A549 (cell line): ENCODE measurements around the gene STRN3. TPM values are rescaled to one million over a fixed set of nuclear protein-coding genes. Genes with fewer than 3 reads are reported as not detected.

Source experiments
- ATAC-seq, 2 experiments: fragments of 200-7000 bp in 1 of 2; fragments of >200 bp in 1 of 2; cut with Nextera tagmentation in 1 of 2; cut with Tn5 transposase in 1 of 2; 3 replicates each; pipeline versions ENCODE4 v1.8.0 to v1.9.1; 2018 to 2020; ENCODE audit warnings: mild to moderate bottlenecking in 1 of 2, moderate library complexity in 1 of 2
- CTCF ChIA-PET: fragments of 300-600 bp; sonication (Branson Sonifier 250); formaldehyde crosslinking; extraction: SDS; loops from one replicate; lab custom pipeline; 2021; ENCODE audit warnings: antibody characterized with exemption, inconsistent platforms; lab: Yijun Ruan, JAX
- POLR2A ChIA-PET: fragments of 350-600 bp; formaldehyde crosslinking; extraction: SDS; loops from one replicate; lab custom pipeline; 2021; ENCODE audit warnings: antibody characterized with exemption, inconsistent platforms; lab: Yijun Ruan, JAX
- DNase-seq, 2 experiments: peaks; one replicate each; pipeline versions ENCODE4 v3.0.0 to v3.0.0-alpha.2; 2011 to 2016; ENCODE audit warnings: low read depth in 1 of 2, low spot score in 1 of 2
- FAIRE-seq: peaks from 2 replicates; lab custom pipeline; 2011; peaks lifted over from hg19 to GRCh38; lab: Jason Lieb, UNC
- H3K27ac ChIP-seq, 2 experiments: fragments of >200 bp; sonication (Bioruptor Twin); formaldehyde crosslinking; 3 replicates each; pipeline ENCODE4 v1.5.1; 2016 to 2017
- H3K4me1 ChIP-seq: fragments of >200 bp; sonication (Bioruptor Twin); formaldehyde crosslinking; 3 replicates; pipeline ENCODE4 v1.6.1; 2016
- H3K4me2 ChIP-seq: fragments of >200 bp; sonication (Bioruptor Twin); formaldehyde crosslinking; 3 replicates; pipeline ENCODE4 v1.6.1; 2016
- H3K4me3 ChIP-seq: fragments of >200 bp; sonication (Bioruptor Twin); formaldehyde crosslinking; 3 replicates; pipeline ENCODE4 v1.5.1; 2016
- H3K9me3 ChIP-seq: fragments of >200 bp; sonication (Bioruptor Twin); formaldehyde crosslinking; 3 replicates; pipeline ENCODE4 v1.6.1; 2016
- BCL3 ChIP-seq: fragments of >200 bp; sonication (Bioruptor Twin); formaldehyde crosslinking; IDR thresholded peaks from 3 replicates; pipeline ENCODE4 v1.6.1; 2016
- BHLHE40 ChIP-seq: IDR thresholded peaks from 2 replicates; pipeline ENCODE4 v1.6.1; 2012; ENCODE audit warnings: low read depth, low read length, inconsistent platforms
- CHD2 ChIP-seq: fragments of 150-350 bp; IDR thresholded peaks from 2 replicates; pipeline ENCODE4 v1.6.1; 2014; ENCODE audit warnings: low read length; ENCODE audit not compliant: partially characterized antibody
- E2F6 ChIP-seq: IDR thresholded peaks from 2 replicates; pipeline ENCODE4 v1.6.1; 2012; ENCODE audit warnings: low read depth, borderline replicate concordance
- EHMT2 ChIP-seq: fragments of 200-600 bp; sonication (generic); IDR thresholded peaks from 2 replicates; pipeline ENCODE4 v1.6.1; 2016; ENCODE audit warnings: antibody characterized with exemption, low read depth, mild to moderate bottlenecking, moderate library complexity
- ELK1 ChIP-seq: fragments of 150-350 bp; IDR thresholded peaks from 2 replicates; pipeline ENCODE4 v1.6.1; 2014; ENCODE audit warnings: low read depth, mild to moderate bottlenecking, low read length
- ESRRA ChIP-seq: fragments of 150-350 bp; IDR thresholded peaks from 2 replicates; pipeline ENCODE4 v1.6.1; 2014; ENCODE audit warnings: mild to moderate bottlenecking, low read length, borderline replicate concordance
- FOSB ChIP-seq: fragments of 250-450 bp; sonication (Bioruptor Pico); IDR thresholded peaks from 2 replicates; pipeline ENCODE4 v1.5.0; 2020; ENCODE audit warnings: mild to moderate bottlenecking, moderate library complexity
- FOXS1 ChIP-seq: fragments of 250-450 bp; sonication (Bioruptor Pico); IDR thresholded peaks from 2 replicates; pipeline ENCODE4 v1.5.0; 2020; ENCODE audit warnings: mild to moderate bottlenecking, moderate library complexity
- HDAC2 ChIP-seq: fragments of 200-600 bp; sonication (generic); IDR thresholded peaks from 2 replicates; pipeline ENCODE4 v1.6.1; 2016
- HMGXB4 ChIP-seq: fragments of 250-450 bp; sonication (Bioruptor Pico); IDR thresholded peaks from 2 replicates; pipeline ENCODE4 v1.5.0; 2021; ENCODE audit warnings: mild to moderate bottlenecking, moderate library complexity, borderline replicate concordance
- JUN ChIP-seq, 2 experiments: fragments of >200 bp; sonication (Bioruptor Twin); formaldehyde crosslinking; IDR thresholded peaks; 2 replicates in 1 of 2; 3 replicates in 1 of 2; pipeline ENCODE4 v1.6.1; 2016 to 2017
- JUNB ChIP-seq: fragments of >200 bp; sonication (Bioruptor Twin); formaldehyde crosslinking; IDR thresholded peaks from 2 replicates; pipeline ENCODE4 v1.6.1; 2016
- KDM5A ChIP-seq: fragments of 200-600 bp; sonication (generic); IDR thresholded peaks from 2 replicates; pipeline ENCODE4 v1.6.1; 2016; ENCODE audit warnings: antibody characterized with exemption, mild to moderate bottlenecking
- MAFK ChIP-seq: fragments of 450-650 bp; IDR thresholded peaks from 2 replicates; pipeline ENCODE4 v1.6.1; 2014; ENCODE audit not compliant: partially characterized antibody
- MAX ChIP-seq: IDR thresholded peaks from 2 replicates; pipeline ENCODE4 v1.6.1; 2012
- MAZ ChIP-seq: fragments of 150-350 bp; IDR thresholded peaks from 2 replicates; pipeline ENCODE4 v1.6.1; 2014; ENCODE audit warnings: antibody characterized with exemption, low read depth, low read length, borderline replicate concordance
- PBX3 ChIP-seq: IDR thresholded peaks from 2 replicates; pipeline ENCODE4 v1.6.1; 2012
- RCOR1 ChIP-seq: fragments of 150-350 bp; IDR thresholded peaks from 2 replicates; pipeline ENCODE4 v1.6.1; 2014; ENCODE audit warnings: antibody characterized with exemption, low read length, low read depth
- REST ChIP-seq: fragments of 200-600 bp; sonication (generic); IDR thresholded peaks from 2 replicates; pipeline ENCODE4 v1.6.1; 2016; ENCODE audit warnings: antibody characterized with exemption, mild to moderate bottlenecking, moderate library complexity
- RNF2 ChIP-seq: fragments of 200-600 bp; sonication (generic); IDR thresholded peaks from 2 replicates; pipeline ENCODE4 v1.6.1; 2016; ENCODE audit warnings: low read depth, mild to moderate bottlenecking, antibody characterized with exemption, moderate library complexity, borderline replicate concordance
- SMC3 ChIP-seq: fragments of >200 bp; sonication (Bioruptor Twin); formaldehyde crosslinking; IDR thresholded peaks from 3 replicates; pipeline ENCODE4 v1.6.1; 2018; ENCODE audit warnings: inconsistent platforms
- SREBF2 ChIP-seq: fragments of 450-650 bp; IDR thresholded peaks from 2 replicates; pipeline ENCODE4 v1.6.1; 2014; ENCODE audit warnings: mild to moderate bottlenecking, moderate library complexity
- TFCP2L1 ChIP-seq: fragments of 250-450 bp; sonication (Bioruptor Pico); IDR thresholded peaks from 2 replicates; pipeline ENCODE4 v1.5.0; 2021; ENCODE audit warnings: mild to moderate bottlenecking
- ZC3H11A ChIP-seq: fragments of 450-650 bp; IDR thresholded peaks from 2 replicates; pipeline ENCODE4 v1.6.1; 2014; ENCODE audit warnings: antibody characterized with exemption, mild to moderate bottlenecking
- WGBS: methylation state at CpG from one replicate; pipeline ENCODE4 v1.1.6; 2017; ENCODE audit errors: missing lambda C conversion rate; 5-methylcytosine and 5-hydroxymethylcytosine counted together
- polyA plus RNA-seq, 4 experiments: library from polyadenylated mRNA; depleted of rRNA in 3 of 4; stranded (reverse); fragments of >200 nt; fragmentation: RNase III in 1 of 4; extraction: RNeasy Plus Mini Kit Qiagen cat#74134 plus additional on column Dnase treatment in 1 of 4; gene quantifications; 2 replicates in 3 of 4; 3 replicates in 1 of 4; pipeline ENCODE4 v1.2.3, GENCODE V29; 2011 to 2017

The STRN3 gene
- polyA plus RNA-seq, 2 of the 4 experiments (the other 2 are of a cell fraction), result 22.1 to 44.8 TPM

GRCh38 chr14:31018057-31018645 is 8.0 kb downstream of the STRN3 start (continued):
- TF ChIP-seq HMGXB4 (CRISPR knock-in tag), result no peak
- no peak for TF ChIP-seq SMC3
- no peak for TF ChIP-seq RCOR1
- no peak for TF ChIP-seq MAX
- no peak for TF ChIP-seq JUN (IDR thresholded peaks at IDR 0.05)

GRCh38 chr14:31013841-31014240 is 12.3 kb downstream of the STRN3 start:
- POLR2A ChIA-PET, result no interaction called here
- Histone ChIP-seq H3K9me3 (no peaks in the 10 kb centered on the region), H3K4me1 (no peaks in the 10 kb centered on the region), H3K27ac (no peak overlapping the region), H3K4me2 (no peak overlapping the region), H3K4me3 (no peak overlapping the region)
- CTCF ChIA-PET, result interaction anchor here (0.6 kb wide), 1 partner anchor 20 kb away, joined by 3 read pairs; no protein-coding TSS in a partner anchor
- no peak for DNase-seq
- FAIRE-seq, result no peak
- WGBS, result 97% methylated on average over 4 of the region's 4 CpGs
- ATAC-seq, result no peak
- TF ChIP-seq CHD2, result no peak
- no peak for TF ChIP-seq EHMT2
- no peak for TF ChIP-seq RNF2

GRCh38 chr14:31010935-31011334 is 15.2 kb downstream of the STRN3 start:
- no peaks in the 10 kb centered on the region for H3K4me1 ChIP-seq
- CTCF ChIA-PET, result interaction anchor here (1.2 to 1.5 kb wide), 3 partner anchors 9 to 197 kb away, joined by 3 to 6 read pairs (median 4); partner anchors contain the start of gene HECTD1
- FAIRE-seq, result no peak
- TF ChIP-seq JUNB (no peak), KDM5A (no peak), SREBF2 (no peak), BHLHE40 (no peak), FOXS1 (CRISPR knock-in tag) (no peak), BCL3 (no peak), E2F6 (no peak), MAX (no peak), PBX3 (no peak), MAZ (no peak), RNF2 (no peak), REST (no peak), FOSB (CRISPR knock-in tag) (no peak), HDAC2 (no peak), ZC3H11A (no peak), ELK1 (no peak), TFCP2L1 (no peak), ESRRA (no peak), MAFK (no peak)

More at GRCh38 chr14:31010935-31011334, 15.2 kb downstream of the STRN3 start:
- no peak for ATAC-seq
- no peak overlapping the region for H3K4me3 ChIP-seq
- no peaks in the 10 kb centered on the region for H3K9me3 ChIP-seq
- no peak for DNase-seq
- no peak overlapping the region for H3K27ac ChIP-seq
- POLR2A ChIA-PET, result no interaction called here
- WGBS, result 73% methylated on average over 3 of the region's 3 CpGs
- no peak overlapping the region for H3K4me2 ChIP-seq
